Liver (tissue), 9 donors: ENCODE measurements around the gene CD247. TPM values are rescaled to one million over a fixed set of nuclear protein-coding genes. Genes with fewer than 3 reads are reported as not detected.

ENCODE experiments used
- DNase-seq: peaks from one replicate; pipeline ENCODE4 v3.0.0-alpha.2; 2017; ENCODE audit warnings: low spot score
- H3K27ac ChIP-seq, 2 donors: one replicate each; pipeline ENCODE4 v1.7.0; 2013; ENCODE audit warnings: inconsistent platforms in 2 of 2, low read length in 2 of 2, control low read depth in 1 of 2, low read depth in 1 of 2, mild to moderate bottlenecking in 1 of 2
- H3K27me3 ChIP-seq, 4 donors: one replicate each; pipeline versions ENCODE4 v1.6.1 to v1.7.0; 2013; ENCODE audit warnings: low read length in 3 of 4, inconsistent platforms in 1 of 4, mild to moderate bottlenecking in 1 of 4, moderate library complexity in 1 of 4; ENCODE audit not compliant: control insufficient read depth in 4 of 4, insufficient read depth in 4 of 4
- H3K36me3 ChIP-seq, 4 donors: one replicate each; pipeline versions ENCODE4 v1.6.1 to v1.7.0; 2013; ENCODE audit warnings: low read length in 3 of 4, mild to moderate bottlenecking in 3 of 4, low read depth in 1 of 4, moderate library complexity in 1 of 4; ENCODE audit not compliant: control insufficient read depth in 4 of 4, insufficient read depth in 3 of 4
- H3K4me1 ChIP-seq, 4 donors: one replicate each; pipeline versions ENCODE4 v1.6.1 to v1.7.0; 2013; ENCODE audit warnings: low read length in 3 of 4, mild to moderate bottlenecking in 3 of 4, moderate library complexity in 1 of 4; ENCODE audit not compliant: control insufficient read depth in 4 of 4, insufficient read depth in 4 of 4
- H3K4me3 ChIP-seq, 3 donors: one replicate each; pipeline versions ENCODE4 v1.6.1 to v1.7.0; 2013; ENCODE audit warnings: low read length in 3 of 3, control low read depth in 1 of 3, low read depth in 1 of 3, mild to moderate bottlenecking in 1 of 3
- H3K9ac ChIP-seq, 2 donors: one replicate each; pipeline ENCODE4 v1.7.0; 2013; ENCODE audit warnings: low read length in 2 of 2, mild to moderate bottlenecking in 2 of 2, moderate library complexity in 2 of 2, control low read depth in 1 of 2, low read depth in 1 of 2
- H3K9me3 ChIP-seq, 4 donors: one replicate each; pipeline versions ENCODE4 v1.6.1 to v1.7.0; 2013; ENCODE audit warnings: low read length in 3 of 4; ENCODE audit not compliant: control insufficient read depth in 4 of 4
- EGR1 ChIP-seq, 2 donors: IDR thresholded peaks; 2 replicates each; pipeline ENCODE4 v1.6.1; 2016 to 2018; ENCODE audit warnings: antibody characterized with exemption in 2 of 2, low read depth in 2 of 2
- FOXA2 ChIP-seq: IDR thresholded peaks from 2 replicates; pipeline ENCODE4 v1.6.1; 2016; ENCODE audit warnings: antibody characterized with exemption
- GABPA ChIP-seq, 2 donors: IDR thresholded peaks in 1 of 2; conservative IDR thresholded peaks in 1 of 2; 2 replicates each; pipeline ENCODE4 v1.6.1; 2016; ENCODE audit warnings: antibody characterized with exemption in 2 of 2, mild to moderate bottlenecking in 1 of 2, moderate library complexity in 1 of 2
- HNF4A ChIP-seq, 2 donors: conservative IDR thresholded peaks; 2 replicates each; pipeline ENCODE4 v1.6.1; 2016; ENCODE audit warnings: antibody characterized with exemption in 2 of 2, mild to moderate bottlenecking in 2 of 2
- HNF4G ChIP-seq: IDR thresholded peaks from 2 replicates; pipeline ENCODE4 v1.6.1; 2016; ENCODE audit warnings: antibody characterized with exemption
- JUND ChIP-seq, 2 donors: IDR thresholded peaks; 2 replicates each; pipeline ENCODE4 v1.6.1; 2016; ENCODE audit warnings: antibody characterized with exemption in 2 of 2
- NR2F2 ChIP-seq: IDR thresholded peaks from 2 replicates; pipeline ENCODE4 v1.6.1; 2016; ENCODE audit warnings: antibody characterized with exemption
- RAD21 ChIP-seq, 2 donors: IDR thresholded peaks; 2 replicates each; pipeline ENCODE4 v1.6.1; 2016; ENCODE audit warnings: antibody characterized with exemption in 2 of 2, mild to moderate bottlenecking in 2 of 2
- RXRA ChIP-seq, 2 donors: IDR thresholded peaks; 2 replicates each; pipeline ENCODE4 v1.6.1; 2017 to 2018; ENCODE audit warnings: antibody characterized with exemption in 2 of 2, mild to moderate bottlenecking in 1 of 2
- SP1 ChIP-seq: IDR thresholded peaks from 2 replicates; pipeline ENCODE4 v1.6.1; 2018; ENCODE audit warnings: antibody characterized with exemption, mild to moderate bottlenecking
- TAF1 ChIP-seq: conservative IDR thresholded peaks from 2 replicates; pipeline ENCODE4 v1.6.1; 2016; ENCODE audit warnings: antibody characterized with exemption, mild to moderate bottlenecking
- YY1 ChIP-seq: IDR thresholded peaks from 2 replicates; pipeline ENCODE4 v1.6.1; 2016; ENCODE audit warnings: antibody characterized with exemption, mild to moderate bottlenecking
- ZBTB33 ChIP-seq: IDR thresholded peaks from 2 replicates; pipeline ENCODE4 v1.6.1; 2016; ENCODE audit warnings: antibody characterized with exemption
- WGBS: extraction: QIAGEN DNeasy Blood & Tissue Kit; methylation state at CpG from one replicate; pipeline ENCODE4 v1.1.7; 2013; 5-methylcytosine and 5-hydroxymethylcytosine counted together
- polyA plus RNA-seq, 2 donors: library from polyadenylated mRNA; stranded (reverse) in 1 of 2; unstranded in 1 of 2; fragments of 200-250 nt in 1 of 2; fragments of >200 nt in 1 of 2; fragmentation: Nextera tagmentation in 1 of 2; extraction: Ambion mirVana in 1 of 2; gene quantifications; one replicate each; pipeline versions ENCODE4 v1.2.1 to v1.2.3, GENCODE V29; 2013 to 2015
- total RNA-seq, 2 donors: library from RNA; depleted of rRNA; stranded (reverse); fragments of >200 nt; gene quantifications; one replicate each; pipeline ENCODE4 v1.2.3, GENCODE V29; 2014
- TF ChIP-seq, protein P1 (sequence below): IDR thresholded peaks from 2 replicates; pipeline ENCODE4 v1.6.1; 2016; ENCODE audit warnings: antibody characterized with exemption
- TF ChIP-seq, protein P2 (sequence below): fragments of 150-350 bp; IDR thresholded peaks from 2 replicates; pipeline ENCODE4 v1.5.1; 2017; ENCODE audit warnings: improper control_type of control experiment, low read depth, low read length; ENCODE audit not compliant: missing input control
- TF ChIP-seq, protein P3 (sequence below): IDR thresholded peaks from 2 replicates; pipeline ENCODE4 v1.6.1; 2016; ENCODE audit warnings: antibody characterized with exemption
- donor health status: healthy.
- donor health status: healthy.
- donor health status: healthy.
- donor health status: healthy.
- donor health status: healthy.

The CD247 gene
- total and polyA plus RNA-seq, 4 donors = 0.61 to 2.2 (median 1.6) TPM

GRCh38 chr1:167442142-167442848, 76.0 kb downstream of the CD247 start:
- WGBS = 47% methylated on average over 12 of the region's 12 CpGs
- peak; percentile 37 for TF ChIP-seq HNF4G
- TF ChIP-seq, protein P1, sequence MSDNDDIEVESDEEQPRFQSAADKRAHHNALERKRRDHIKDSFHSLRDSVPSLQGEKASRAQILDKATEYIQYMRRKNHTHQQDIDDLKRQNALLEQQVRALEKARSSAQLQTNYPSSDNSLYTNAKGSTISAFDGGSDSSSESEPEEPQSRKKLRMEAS = no peak
- peak; percentile 57 for TF ChIP-seq SP1
- peak; percentile 29 to 74 for TF ChIP-seq HNF4A (conservative IDR thresholded peaks at IDR 0.05)
- TF ChIP-seq TAF1 = no peak
- no peak for TF ChIP-seq ZBTB33
- peak; percentile 94 to 99 for TF ChIP-seq RAD21 (IDR thresholded peaks at IDR 0.05)
- TF ChIP-seq, protein P2, sequence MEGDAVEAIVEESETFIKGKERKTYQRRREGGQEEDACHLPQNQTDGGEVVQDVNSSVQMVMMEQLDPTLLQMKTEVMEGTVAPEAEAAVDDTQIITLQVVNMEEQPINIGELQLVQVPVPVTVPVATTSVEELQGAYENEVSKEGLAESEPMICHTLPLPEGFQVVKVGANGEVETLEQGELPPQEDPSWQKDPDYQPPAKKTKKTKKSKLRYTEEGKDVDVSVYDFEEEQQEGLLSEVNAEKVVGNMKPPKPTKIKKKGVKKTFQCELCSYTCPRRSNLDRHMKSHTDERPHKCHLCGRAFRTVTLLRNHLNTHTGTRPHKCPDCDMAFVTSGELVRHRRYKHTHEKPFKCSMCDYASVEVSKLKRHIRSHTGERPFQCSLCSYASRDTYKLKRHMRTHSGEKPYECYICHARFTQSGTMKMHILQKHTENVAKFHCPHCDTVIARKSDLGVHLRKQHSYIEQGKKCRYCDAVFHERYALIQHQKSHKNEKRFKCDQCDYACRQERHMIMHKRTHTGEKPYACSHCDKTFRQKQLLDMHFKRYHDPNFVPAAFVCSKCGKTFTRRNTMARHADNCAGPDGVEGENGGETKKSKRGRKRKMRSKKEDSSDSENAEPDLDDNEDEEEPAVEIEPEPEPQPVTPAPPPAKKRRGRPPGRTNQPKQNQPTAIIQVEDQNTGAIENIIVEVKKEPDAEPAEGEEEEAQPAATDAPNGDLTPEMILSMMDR = peak; percentile 82
- no peak for TF ChIP-seq EGR1 (IDR thresholded peaks at IDR 0.05; ENCODE audit: low read depth in 2 of 2)
- peak; percentile 61 to 86 for TF ChIP-seq RXRA (IDR thresholded peaks at IDR 0.05)
- Histone ChIP-seq H3K4me3 (no peak overlapping the region), H3K36me3 (no peaks in the 10 kb centered on the region), H3K9me3 (no peaks in the 10 kb centered on the region), H3K4me1 (peaks cover 0 to 8% (median 7%) of the 10 kb centered on the region in 4 donors), H3K9ac (no peak overlapping the region), H3K27ac (no peak overlapping the region), H3K27me3 (peaks cover 0 to 2% (median 0%) of the 10 kb centered on the region in 4 donors)
- peak; percentile 84 for DNase-seq

- WGBS = 96% methylated on average over 3 of the region's 3 CpGs
- Histone ChIP-seq H3K27ac (no peak overlapping the region), H3K9ac (no peak overlapping the region), H3K4me3 (no peak overlapping the region), H3K9me3 (no peaks in the 10 kb centered on the region), H3K36me3 (no peaks in the 10 kb centered on the region), H3K27me3 (peaks cover 0 to 2% (median 0%) of the 10 kb centered on the region in 4 donors), H3K4me1 (peaks cover 0 to 8% (median 7%) of the 10 kb centered on the region in 4 donors)
- peak; percentile 28 for DNase-seq
- no peak for TF ChIP-seq JUND (IDR thresholded peaks at IDR 0.05)
- TF ChIP-seq, protein P3, sequence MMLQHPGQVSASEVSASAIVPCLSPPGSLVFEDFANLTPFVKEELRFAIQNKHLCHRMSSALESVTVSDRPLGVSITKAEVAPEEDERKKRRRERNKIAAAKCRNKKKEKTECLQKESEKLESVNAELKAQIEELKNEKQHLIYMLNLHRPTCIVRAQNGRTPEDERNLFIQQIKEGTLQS = no peak
- TF ChIP-seq FOXA2 = no peak
- TF ChIP-seq, protein P2 = no peak
- no peak for TF ChIP-seq TAF1
- no peak for TF ChIP-seq NR2F2
- no peak for TF ChIP-seq EGR1 (IDR thresholded peaks at IDR 0.05; ENCODE audit: low read depth in 2 of 2)
- TF ChIP-seq, protein P1 = no peak
- no peak for TF ChIP-seq SP1
- no peak for TF ChIP-seq RXRA (IDR thresholded peaks at IDR 0.05)
- no peak for TF ChIP-seq ZBTB33
- TF ChIP-seq YY1 = no peak
- no peak for TF ChIP-seq HNF4A (conservative IDR thresholded peaks at IDR 0.05)
- TF ChIP-seq RAD21 (IDR thresholded peaks at IDR 0.05) = no peak
- TF ChIP-seq GABPA (IDR thresholded peaks at IDR 0.05 in 1 of 2, conservative IDR thresholded peaks at IDR 0.05 in 1 of 2) = no peak
Measured at GRCh38 chr1:167441222-167441621, 77.1 kb downstream of the CD247 start.
